GM10266 (cell line): ENCODE data around the gene ZMYND12.

ENCODE experiments used
- DNase-seq: peaks from one replicate; pipeline ENCODE4 v3.0.0; 2012; ENCODE audit errors: extremely low spot score
- TF ChIP-seq, protein P1 (sequence below): IDR thresholded peaks from 2 replicates; pipeline ENCODE4 v1.5.1; 2012; ENCODE audit warnings: mild to moderate bottlenecking, low read depth; ENCODE audit not compliant: control insufficient read depth, insufficient read depth; ENCODE audit errors: missing control alignments

ZMYND12 gene

DNA sequence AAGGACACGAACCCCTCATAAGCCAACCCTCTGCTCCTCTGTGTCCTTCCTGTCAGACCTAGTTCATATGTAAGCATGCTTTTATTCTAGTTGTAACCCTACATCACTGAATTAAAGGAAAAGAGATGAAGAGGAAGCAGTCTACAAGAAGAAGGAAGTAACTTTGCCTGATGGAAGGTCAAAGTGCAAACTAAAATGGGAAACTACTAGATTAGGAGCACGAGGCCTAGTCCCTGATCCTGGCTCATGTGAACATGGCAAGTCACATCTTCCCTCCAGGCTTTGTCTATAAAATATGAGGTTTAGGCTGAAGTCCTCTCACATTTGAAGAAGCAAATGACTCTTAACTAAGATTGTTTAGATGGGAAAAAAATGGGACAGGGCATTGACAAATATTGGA is 13.2 kb downstream of the ZMYND12 start:
- TF ChIP-seq, protein P1, sequence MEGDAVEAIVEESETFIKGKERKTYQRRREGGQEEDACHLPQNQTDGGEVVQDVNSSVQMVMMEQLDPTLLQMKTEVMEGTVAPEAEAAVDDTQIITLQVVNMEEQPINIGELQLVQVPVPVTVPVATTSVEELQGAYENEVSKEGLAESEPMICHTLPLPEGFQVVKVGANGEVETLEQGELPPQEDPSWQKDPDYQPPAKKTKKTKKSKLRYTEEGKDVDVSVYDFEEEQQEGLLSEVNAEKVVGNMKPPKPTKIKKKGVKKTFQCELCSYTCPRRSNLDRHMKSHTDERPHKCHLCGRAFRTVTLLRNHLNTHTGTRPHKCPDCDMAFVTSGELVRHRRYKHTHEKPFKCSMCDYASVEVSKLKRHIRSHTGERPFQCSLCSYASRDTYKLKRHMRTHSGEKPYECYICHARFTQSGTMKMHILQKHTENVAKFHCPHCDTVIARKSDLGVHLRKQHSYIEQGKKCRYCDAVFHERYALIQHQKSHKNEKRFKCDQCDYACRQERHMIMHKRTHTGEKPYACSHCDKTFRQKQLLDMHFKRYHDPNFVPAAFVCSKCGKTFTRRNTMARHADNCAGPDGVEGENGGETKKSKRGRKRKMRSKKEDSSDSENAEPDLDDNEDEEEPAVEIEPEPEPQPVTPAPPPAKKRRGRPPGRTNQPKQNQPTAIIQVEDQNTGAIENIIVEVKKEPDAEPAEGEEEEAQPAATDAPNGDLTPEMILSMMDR, result no peak

DNA sequence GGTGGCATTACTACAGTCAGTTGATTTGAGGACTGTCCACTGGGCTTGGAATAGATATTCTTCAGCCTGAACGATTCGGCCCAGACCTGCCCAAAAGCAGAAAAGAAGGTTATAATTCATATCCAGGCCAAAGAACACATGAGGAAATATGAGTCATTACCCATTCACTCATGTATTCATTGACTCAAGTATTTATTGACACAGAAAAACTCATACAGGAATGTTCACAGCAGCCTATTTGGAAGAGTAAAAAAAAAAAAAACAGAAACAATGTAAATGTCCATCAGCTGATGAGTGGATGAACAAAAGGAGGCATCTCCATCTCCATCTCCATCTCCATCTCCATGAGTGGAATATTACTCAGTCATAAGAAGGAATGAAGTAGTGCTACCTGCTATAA is 15.9 kb downstream of the ZMYND12 start:
- DNase-seq, result no peak
- TF ChIP-seq, protein P1, result no peak

More for the DNA sequence above, 13.2 kb downstream of the ZMYND12 start:
- DNase-seq, result no peak

DNA sequence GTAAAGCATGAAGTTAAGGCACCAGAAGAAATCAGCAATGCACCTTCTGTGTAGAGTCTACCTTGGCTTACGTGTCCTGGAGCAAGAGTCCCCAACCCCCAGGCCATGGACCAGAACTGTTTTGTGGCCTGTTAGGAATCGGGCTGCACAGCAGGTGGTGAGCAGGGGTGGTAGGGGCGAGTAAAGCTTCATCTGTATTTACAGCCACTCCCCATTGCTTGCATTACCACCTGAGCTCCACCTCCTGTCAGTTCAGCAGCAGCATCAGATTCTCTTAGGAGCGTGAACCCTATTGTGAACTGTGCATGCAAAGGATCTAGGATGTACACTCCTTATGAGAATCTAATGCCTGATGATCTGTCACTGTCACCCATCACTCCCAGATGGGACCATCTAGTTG is 21.5 kb downstream of the ZMYND12 start:
- no peak for DNase-seq
- TF ChIP-seq, protein P1, result no peak

DNA sequence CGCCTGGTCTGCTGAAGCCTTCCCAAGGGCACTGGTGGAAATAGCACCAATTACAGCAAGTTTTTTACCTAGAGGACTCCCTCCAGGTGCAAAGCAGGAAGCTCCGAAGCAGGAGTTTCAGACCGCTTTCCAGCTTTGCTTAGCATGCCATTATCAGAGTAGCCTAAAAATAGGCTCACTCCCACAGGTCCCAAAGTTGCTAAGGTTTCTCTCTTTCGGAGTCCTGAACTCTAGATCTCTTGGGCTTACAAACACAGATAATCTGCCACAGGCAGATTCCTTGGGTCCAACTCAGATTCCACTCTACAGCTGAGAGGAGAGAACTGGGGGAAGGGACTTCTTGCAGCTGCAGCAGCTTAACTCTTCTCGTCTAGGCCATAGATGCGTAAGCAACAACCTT is 22.5 kb downstream of the ZMYND12 start:
- no peak for DNase-seq
- TF ChIP-seq, protein P1, result no peak

DNA sequence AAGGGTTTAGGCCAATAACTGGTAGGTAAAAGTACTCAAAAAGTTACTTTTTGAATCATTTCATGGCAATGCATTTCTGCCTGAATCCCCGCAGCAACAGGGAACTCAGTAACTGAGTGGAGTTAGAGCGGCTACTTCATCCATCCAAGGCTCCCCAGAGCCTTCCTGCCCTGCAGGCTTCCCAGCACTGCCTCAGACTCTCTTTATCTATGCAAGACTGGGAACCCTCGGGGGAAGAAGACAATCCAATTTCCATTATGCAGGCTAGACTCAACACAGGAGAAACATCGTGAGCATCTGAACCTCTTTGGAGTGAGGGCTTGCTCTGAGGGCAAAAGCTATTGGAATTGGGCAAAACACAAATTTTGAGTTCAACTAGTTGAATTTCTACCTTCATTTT is 23.1 kb downstream of the ZMYND12 start:
- TF ChIP-seq, protein P1, result no peak
- DNase-seq, result no peak

DNA sequence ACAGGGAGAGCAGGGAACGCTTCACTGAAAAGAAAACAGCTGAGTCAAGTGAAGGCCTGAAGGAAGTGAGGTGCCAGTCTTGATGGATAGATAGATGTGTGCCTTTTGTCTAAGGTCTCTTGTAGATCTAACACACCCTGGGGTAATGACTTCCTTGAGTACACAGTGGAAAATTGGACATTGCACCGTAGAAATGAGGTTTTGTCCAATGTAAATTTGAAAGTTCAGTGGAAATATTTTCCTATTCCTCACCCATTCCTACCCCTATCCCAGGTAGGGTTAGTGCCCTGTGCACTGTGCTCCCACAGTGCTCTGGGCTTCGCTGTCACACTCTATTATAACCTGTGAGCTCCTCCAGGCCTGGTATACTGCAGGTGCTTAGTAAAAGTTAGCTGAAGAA is 24.3 kb downstream of the ZMYND12 start:
- TF ChIP-seq, protein P1, result no peak
- DNase-seq, result no peak

DNA sequence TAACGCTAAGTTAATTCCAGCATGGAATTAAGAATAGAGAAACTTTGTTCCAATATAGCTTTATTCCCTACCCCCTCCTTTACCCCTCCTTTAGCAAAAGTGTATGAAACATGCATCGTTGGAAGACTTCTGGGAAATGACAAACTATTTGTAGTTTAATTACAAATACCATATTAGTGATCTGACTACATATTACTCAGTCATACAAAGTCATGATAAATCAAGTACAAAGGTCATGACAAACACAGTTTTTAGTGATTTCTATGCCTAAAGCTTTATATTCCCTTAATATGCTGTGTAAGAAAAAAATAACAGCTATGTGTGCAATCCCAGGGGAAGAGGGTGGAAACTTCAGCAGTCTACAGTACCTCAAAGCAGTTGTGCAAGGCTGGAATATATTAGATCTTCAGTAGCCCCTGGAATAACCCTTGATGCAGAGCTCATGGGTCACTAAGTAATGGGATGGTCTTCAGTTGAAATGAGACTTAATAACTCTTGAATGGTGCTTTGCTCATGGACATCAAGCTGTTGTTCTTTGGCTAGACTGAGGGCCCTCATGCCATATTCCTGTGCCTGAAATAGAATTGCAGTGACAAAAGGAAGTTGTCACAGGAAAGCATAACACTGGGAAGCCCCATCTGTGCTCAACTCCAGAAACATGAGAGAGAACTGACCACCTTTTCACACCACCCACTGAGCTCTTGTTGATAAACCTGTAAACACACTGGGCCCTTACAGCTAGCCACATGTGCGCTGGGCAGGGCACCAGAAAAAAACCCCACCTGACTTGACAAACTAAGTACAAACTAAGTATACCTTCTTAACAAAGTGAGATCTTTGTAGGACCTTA is 25.3 kb downstream of the ZMYND12 start:
- TF ChIP-seq, protein P1, result no peak
- peak; percentile 17 for DNase-seq
